ENCODE data around the gene AGTPBP1. TPM values are rescaled to one million over a fixed set of nuclear protein-coding genes. Genes with fewer than 3 reads are reported as not detected.

The AGTPBP1 gene
- total and polyA plus RNA-seq, 8 donors: 3.8 to 12.7 (median 9.1) TPM

- ATAC-seq: no peak
- no peak for FAIRE-seq
Observed at GRCh38 chr9:85704744-85705143, 37.0 kb downstream of the AGTPBP1 start.

GRCh38 chr9:85703398-85703797 is 38.4 kb downstream of the AGTPBP1 start:
- intact Hi-C loops (cut with DNase I): no loop called here
- ATAC-seq (no peak), DNase-seq (no peak), FAIRE-seq (no peak)
- 93 to 100% methylated on average over 1 of the region's 1 CpG for WGBS, 2 donors
- Histone ChIP-seq H3K9me3 (no peaks in the 10 kb centered on the region), H3K4me3 (no peak overlapping the region), H3K4me1 (no peaks in the 10 kb centered on the region), H3K27ac (no peak overlapping the region), H3K36me3 (no peaks in the 10 kb centered on the region), H3K27me3 (no peaks in the 10 kb centered on the region)
- no peak for TF ChIP-seq CTCF (IDR thresholded peaks at IDR 0.05)

More at GRCh38 chr9:85704744-85705143, 37.0 kb downstream of the AGTPBP1 start:
- Histone ChIP-seq H3K4me3 (no peak overlapping the region), H3K9me3 (no peaks in the 10 kb centered on the region), H3K27ac (no peak overlapping the region), H3K36me3 (no peaks in the 10 kb centered on the region), H3K27me3 (no peaks in the 10 kb centered on the region), H3K4me1 (no peaks in the 10 kb centered on the region)
- no peak for TF ChIP-seq CTCF (IDR thresholded peaks at IDR 0.05)
- intact Hi-C loops (cut with DNase I): no loop called here
- 93 to 97% methylated on average over 2 of the region's 2 CpGs for WGBS, 2 donors
- no peak for DNase-seq

DNA sequence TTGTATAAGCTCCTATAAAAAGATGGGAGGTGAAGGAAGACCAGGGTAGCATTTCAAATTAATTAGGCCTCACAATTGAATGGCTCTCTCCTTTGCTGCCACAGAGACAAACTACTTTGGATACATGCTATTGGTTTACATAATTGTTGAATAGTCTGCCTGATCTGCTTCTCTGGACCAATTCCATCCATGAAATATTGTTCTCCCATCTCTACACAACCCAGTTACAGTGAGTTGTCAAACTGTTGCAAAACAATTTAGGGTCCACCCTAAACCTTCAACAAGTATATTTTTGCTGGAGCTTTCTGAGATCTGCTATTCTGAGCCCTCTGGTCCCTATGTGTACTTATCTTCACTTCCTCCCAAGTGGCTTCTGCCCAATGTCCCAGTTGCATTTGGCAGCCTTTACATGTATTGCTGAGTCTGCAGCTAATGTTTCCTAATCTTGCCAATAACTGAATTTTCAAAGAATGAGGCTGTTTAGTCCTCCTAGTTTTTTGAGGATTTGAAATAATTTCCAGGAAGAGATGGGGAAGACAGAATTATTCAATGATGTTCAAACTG is 38.9 kb downstream of the AGTPBP1 start:
- H3K4me1 ChIP-seq: no peaks in the 10 kb centered on the region
- FAIRE-seq (no peak), DNase-seq (no peak), ATAC-seq (no peak)
- H3K27me3 ChIP-seq: no peaks in the 10 kb centered on the region
- no peaks in the 10 kb centered on the region for H3K9me3 ChIP-seq
- H3K36me3 ChIP-seq: no peaks in the 10 kb centered on the region
- no peak for TF ChIP-seq CTCF (IDR thresholded peaks at IDR 0.05)
- H3K4me3 ChIP-seq: no peak overlapping the region
- intact Hi-C loops (cut with DNase I): no loop called here
- no peak overlapping the region for H3K27ac ChIP-seq

DNA sequence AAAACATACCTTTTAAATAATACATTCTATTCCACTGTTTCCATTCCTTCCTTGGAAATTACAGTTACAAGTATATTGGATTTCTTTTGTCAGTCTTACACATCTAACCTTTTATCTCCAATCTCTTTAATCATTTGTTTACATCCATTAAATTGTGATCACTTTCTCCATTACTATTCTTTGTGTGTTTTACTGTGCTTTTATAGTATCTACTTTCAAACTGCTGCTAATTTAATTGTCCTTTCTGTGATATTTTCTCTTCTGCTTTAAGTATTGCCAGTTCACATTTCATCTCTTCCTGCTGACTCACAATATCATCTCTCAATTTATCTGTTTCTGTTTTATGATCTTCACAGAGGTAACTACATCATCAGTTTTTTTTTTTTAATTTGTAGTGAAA is 39.6 kb downstream of the AGTPBP1 start:
- intact Hi-C loops (cut with DNase I): no loop called here
- Histone ChIP-seq H3K9me3 (no peaks in the 10 kb centered on the region), H3K4me1 (no peaks in the 10 kb centered on the region), H3K27ac (no peak overlapping the region), H3K36me3 (no peaks in the 10 kb centered on the region), H3K27me3 (no peaks in the 10 kb centered on the region), H3K4me3 (no peak overlapping the region)
- no peak for ATAC-seq
- FAIRE-seq: no peak
- TF ChIP-seq CTCF (IDR thresholded peaks at IDR 0.05): no peak
- no peak for DNase-seq

DNA sequence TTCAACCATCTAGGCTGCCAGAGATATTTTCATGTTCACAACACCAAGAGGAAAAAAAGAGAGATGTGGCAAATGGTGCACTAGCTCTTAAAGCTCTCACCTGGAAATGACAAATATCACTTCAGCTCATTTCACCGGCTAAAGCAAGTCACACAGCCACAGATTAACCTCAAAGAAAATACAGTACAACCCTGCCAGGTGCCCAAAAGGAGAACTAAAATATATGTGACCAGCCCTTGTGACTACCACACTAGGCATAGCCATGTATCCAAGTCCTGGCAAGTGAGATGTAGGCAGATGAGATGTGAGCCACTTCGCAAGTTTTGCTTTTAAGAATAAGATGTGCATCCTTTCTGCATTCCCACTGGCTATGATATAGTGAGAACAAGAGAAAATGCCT is 41.4 kb downstream of the AGTPBP1 start:
- Histone ChIP-seq H3K27me3 (no peaks in the 10 kb centered on the region), H3K36me3 (no peaks in the 10 kb centered on the region), H3K4me1 (no peaks in the 10 kb centered on the region), H3K4me3 (no peak overlapping the region), H3K27ac (no peak overlapping the region), H3K9me3 (no peaks in the 10 kb centered on the region)
- no peak for TF ChIP-seq CTCF (IDR thresholded peaks at IDR 0.05)
- ATAC-seq: peak in 1 of 4 donors; percentile 16
- 73 to 82% methylated on average over 2 of the region's 2 CpGs for WGBS, 2 donors
- intact Hi-C loops (cut with DNase I): no loop called here
- FAIRE-seq: no peak
- no peak for DNase-seq
